ENCODE results near the gene SMAD3. TPM values are rescaled to one million over a fixed set of nuclear protein-coding genes. Genes with fewer than 3 reads are reported as not detected.
"Not testable (repeated sequence)": the region's sequence is repeated elsewhere in the genome, so short reads cannot be mapped to it uniquely, and the experiment has no call there.

The SMAD3 gene
- polyA plus RNA-seq (2013, experiment 1 of 2), result 10.1 TPM
- 14.0 TPM for polyA plus RNA-seq (2013, experiment 2 of 2)

GRCh38 chr15:67065531-67066005 is at the start of gene SMAD3:
TSS of gene SMAD3 (plus strand) at chr15:67065602. CDS start at chr15:67066155, 553 bp downstream.
- Histone ChIP-seq H3K9ac (ENCODE audit: low read depth, low read length) (peak within 1 kb of the TSS; percentile 81), H3K4me1 (ENCODE audit: insufficient read depth, low read length) (peaks cover 39% of the 10 kb centered on the region), H3K9me3 (ENCODE audit: insufficient read depth, low read depth, low read length) (no peaks in the 10 kb centered on the region), H3K27me3 (ENCODE audit: insufficient read depth, low read length) (peaks cover 40% of the 10 kb centered on the region), H3K36me3 (ENCODE audit: insufficient read depth, low read length) (no peaks in the 10 kb centered on the region), H3K4me3 (ENCODE audit: low read length) (peak within 1 kb of the TSS; percentile 81), H3K27ac (ENCODE audit: low read depth, low read length) (peak within 1 kb of the TSS; percentile 85)
- under 1% methylated on average over 63 of the region's 63 CpGs for WGBS

- peaks cover 24% of the 10 kb centered on the region for H3K4me1 ChIP-seq (ENCODE audit: insufficient read depth, low read length)
- H3K9ac ChIP-seq (ENCODE audit: low read depth, low read length), result no peak overlapping the region
- no peaks in the 10 kb centered on the region for H3K27me3 ChIP-seq (ENCODE audit: insufficient read depth, low read length)
- no peak overlapping the region for H3K4me3 ChIP-seq (ENCODE audit: low read length)
- WGBS, result 66% methylated on average over 4 of the region's 4 CpGs
- no peak overlapping the region for H3K27ac ChIP-seq (ENCODE audit: low read depth, low read length)
- H3K36me3 ChIP-seq (ENCODE audit: insufficient read depth, low read length), result no peaks in the 10 kb centered on the region
- H3K9me3 ChIP-seq (ENCODE audit: insufficient read depth, low read depth, low read length), result no peaks in the 10 kb centered on the region
Observed at GRCh38 chr15:67017311-67017710, 48.1 kb upstream of the SMAD3 start.

- Histone ChIP-seq H3K36me3 (ENCODE audit: insufficient read depth, low read length) (no peaks in the 10 kb centered on the region), H3K9ac (ENCODE audit: low read depth, low read length) (no peak overlapping the region), H3K27ac (ENCODE audit: low read depth, low read length) (no peak overlapping the region), H3K4me3 (ENCODE audit: low read length) (no peak overlapping the region), H3K27me3 (ENCODE audit: insufficient read depth, low read length) (no peaks in the 10 kb centered on the region), H3K9me3 (ENCODE audit: insufficient read depth, low read depth, low read length) (no peaks in the 10 kb centered on the region), H3K4me1 (ENCODE audit: insufficient read depth, low read length) (peaks cover 24% of the 10 kb centered on the region)
- 86% methylated on average over 1 of the region's 1 CpG for WGBS
Observed at GRCh38 chr15:67018026-67018425, 47.4 kb upstream of the SMAD3 start.

GRCh38 chr15:67018441-67018840 is 47.0 kb upstream of the SMAD3 start:
- Histone ChIP-seq H3K27me3 (ENCODE audit: insufficient read depth, low read length) (no peaks in the 10 kb centered on the region), H3K4me1 (ENCODE audit: insufficient read depth, low read length) (peaks cover 20% of the 10 kb centered on the region), H3K27ac (ENCODE audit: low read depth, low read length) (no peak overlapping the region), H3K9me3 (ENCODE audit: insufficient read depth, low read depth, low read length) (no peaks in the 10 kb centered on the region), H3K9ac (ENCODE audit: low read depth, low read length) (no peak overlapping the region), H3K36me3 (ENCODE audit: insufficient read depth, low read length) (no peaks in the 10 kb centered on the region), H3K4me3 (ENCODE audit: low read length) (no peak overlapping the region)
- 92% methylated on average over 10 of the region's 10 CpGs for WGBS

- Histone ChIP-seq H3K4me1 (ENCODE audit: insufficient read depth, low read length) (peaks cover 19% of the 10 kb centered on the region), H3K9me3 (ENCODE audit: insufficient read depth, low read depth, low read length) (no peaks in the 10 kb centered on the region), H3K36me3 (ENCODE audit: insufficient read depth, low read length) (no peaks in the 10 kb centered on the region), H3K9ac (ENCODE audit: low read depth, low read length) (no peak overlapping the region), H3K4me3 (ENCODE audit: low read length) (no peak overlapping the region), H3K27ac (ENCODE audit: low read depth, low read length) (no peak overlapping the region), H3K27me3 (ENCODE audit: insufficient read depth, low read length) (no peaks in the 10 kb centered on the region)
- 73% methylated on average over 5 of the region's 5 CpGs for WGBS
Observed at GRCh38 chr15:67019069-67019468, 46.3 kb upstream of the SMAD3 start.

- H3K36me3 ChIP-seq (ENCODE audit: insufficient read depth, low read length), result no peaks in the 10 kb centered on the region
- H3K4me3 ChIP-seq (ENCODE audit: low read length), result no peak overlapping the region
- H3K9ac ChIP-seq (ENCODE audit: low read depth, low read length), result no peak overlapping the region
- H3K4me1 ChIP-seq (ENCODE audit: insufficient read depth, low read length), result peaks cover 19% of the 10 kb centered on the region
- 90% methylated on average over 5 of the region's 5 CpGs for WGBS
- H3K27me3 ChIP-seq (ENCODE audit: insufficient read depth, low read length), result no peaks in the 10 kb centered on the region
- no peak overlapping the region for H3K27ac ChIP-seq (ENCODE audit: low read depth, low read length)
- no peaks in the 10 kb centered on the region for H3K9me3 ChIP-seq (ENCODE audit: insufficient read depth, low read depth, low read length)
Observed at GRCh38 chr15:67019884-67020520, 45.4 kb upstream of the SMAD3 start.

- 100% methylated on average over 1 of the region's 2 CpGs for WGBS
Observed at GRCh38 chr15:67020668-67021067, 44.7 kb upstream of the SMAD3 start.

GRCh38 chr15:67021455-67021854 is 43.9 kb upstream of the SMAD3 start:
- H3K36me3 ChIP-seq (ENCODE audit: insufficient read depth, low read length), result no peaks in the 10 kb centered on the region
- no peak overlapping the region for H3K4me3 ChIP-seq (ENCODE audit: low read length)
- H3K9ac ChIP-seq (ENCODE audit: low read depth, low read length), result no peak overlapping the region
- H3K9me3 ChIP-seq (ENCODE audit: insufficient read depth, low read depth, low read length), result no peaks in the 10 kb centered on the region
- H3K4me1 ChIP-seq (ENCODE audit: insufficient read depth, low read length), result peaks cover 24% of the 10 kb centered on the region
- peak overlapping the region; percentile 28; the same call in 1 of the 2 replicates for H3K27ac ChIP-seq (ENCODE audit: low read depth, low read length)
- H3K27me3 ChIP-seq (ENCODE audit: insufficient read depth, low read length), result no peaks in the 10 kb centered on the region

More at GRCh38 chr15:67020668-67021067, 44.7 kb upstream of the SMAD3 start:
- H3K9me3 ChIP-seq (ENCODE audit: insufficient read depth, low read depth, low read length); H3K27ac ChIP-seq (ENCODE audit: low read depth, low read length); H3K36me3 ChIP-seq (ENCODE audit: insufficient read depth, low read length); H3K4me3 ChIP-seq (ENCODE audit: low read length); H3K9ac ChIP-seq (ENCODE audit: low read depth, low read length); H3K27me3 ChIP-seq (ENCODE audit: insufficient read depth, low read length): not testable (repeated sequence)
- H3K4me1 ChIP-seq (ENCODE audit: insufficient read depth, low read length), result peaks cover 22% of the 10 kb centered on the region

GRCh38 chr15:67022587-67023105 is 42.8 kb upstream of the SMAD3 start:
- Histone ChIP-seq H3K36me3 (ENCODE audit: insufficient read depth, low read length) (no peaks in the 10 kb centered on the region), H3K27me3 (ENCODE audit: insufficient read depth, low read length) (no peaks in the 10 kb centered on the region), H3K9ac (ENCODE audit: low read depth, low read length) (no peak overlapping the region), H3K9me3 (ENCODE audit: insufficient read depth, low read depth, low read length) (no peaks in the 10 kb centered on the region), H3K4me3 (ENCODE audit: low read length) (no peak overlapping the region), H3K27ac (ENCODE audit: low read depth, low read length) (no peak overlapping the region), H3K4me1 (ENCODE audit: insufficient read depth, low read length) (peaks cover 24% of the 10 kb centered on the region)

- Histone ChIP-seq H3K27me3 (ENCODE audit: insufficient read depth, low read length) (no peaks in the 10 kb centered on the region), H3K27ac (ENCODE audit: low read depth, low read length) (no peak overlapping the region), H3K4me1 (ENCODE audit: insufficient read depth, low read length) (peaks cover 28% of the 10 kb centered on the region), H3K4me3 (ENCODE audit: low read length) (no peak overlapping the region), H3K9ac (ENCODE audit: low read depth, low read length) (no peak overlapping the region), H3K9me3 (ENCODE audit: insufficient read depth, low read depth, low read length) (no peaks in the 10 kb centered on the region), H3K36me3 (ENCODE audit: insufficient read depth, low read length) (no peaks in the 10 kb centered on the region)
- 84% methylated on average over 7 of the region's 7 CpGs for whole genome bisulfite sequencing
Observed at GRCh38 chr15:67023517-67024313, 41.7 kb upstream of the SMAD3 start.

GRCh38 chr15:67024314-67024997 is 40.9 kb upstream of the SMAD3 start:
- Histone ChIP-seq H3K9me3 (ENCODE audit: insufficient read depth, low read depth, low read length) (no peaks in the 10 kb centered on the region), H3K27ac (ENCODE audit: low read depth, low read length) (no peak overlapping the region), H3K27me3 (ENCODE audit: insufficient read depth, low read length) (no peaks in the 10 kb centered on the region), H3K4me3 (ENCODE audit: low read length) (no peak overlapping the region), H3K4me1 (ENCODE audit: insufficient read depth, low read length) (peaks cover 29% of the 10 kb centered on the region), H3K36me3 (ENCODE audit: insufficient read depth, low read length) (no peaks in the 10 kb centered on the region), H3K9ac (ENCODE audit: low read depth, low read length) (no peak overlapping the region)
- 70% methylated on average over 6 of the region's 6 CpGs for WGBS

Data from HUES64 (cell line).